NOMO-1 treated with dmso at 0.1 percent for 144 hours (cell line): ENCODE measurements around the gene IER3.
"Not testable (repeated sequence)": the region's sequence is repeated elsewhere in the genome, so short reads cannot be mapped to it uniquely, and the experiment has no call there.

Source experiments
- DNase-seq: peaks from one replicate; lab custom pipeline; 2025; ENCODE audit not compliant: unreplicated experiment; lab: John Stamatoyannopoulos, UW

Gene IER3

GRCh38 chr6:30769088-30769852 is 24.9 kb upstream of the IER3 start:
- peak; percentile 67 for DNase-seq

- no peak for DNase-seq
These were observed 24.3 kb upstream of the IER3 start for GRCh38 chr6:30768634-30769087.

- DNase-seq = no peak
These were observed 23.6 kb upstream of the IER3 start for GRCh38 chr6:30767944-30768301.

GRCh38 chr6:30767158-30767943 is 23.0 kb upstream of the IER3 start:
- DNase-seq = no peak

GRCh38 chr6:30766461-30767157 is 22.3 kb upstream of the IER3 start:
- DNase-seq = no peak

- DNase-seq = not testable (repeated sequence)
These were observed 21.1 kb upstream of the IER3 start for GRCh38 chr6:30765495-30765894.

- not testable (repeated sequence) for DNase-seq
These were observed 20.2 kb upstream of the IER3 start for GRCh38 chr6:30764490-30765043.

GRCh38 chr6:30763618-30764489 is 19.5 kb upstream of the IER3 start:
- no peak for DNase-seq

GRCh38 chr6:30763155-30763617 is 18.8 kb upstream of the IER3 start:
- DNase-seq = no peak

- no peak for DNase-seq
These were observed 17.6 kb upstream of the IER3 start for GRCh38 chr6:30761791-30762429.

GRCh38 chr6:30760549-30760948 is 16.2 kb upstream of the IER3 start:
- peak; percentile 69 for DNase-seq

GRCh38 chr6:30759575-30760239 is 15.4 kb upstream of the IER3 start:
- DNase-seq = no peak

GRCh38 chr6:30757261-30757904 is 13.0 kb upstream of the IER3 start:
- DNase-seq = no peak

- DNase-seq = not testable (repeated sequence)
These were observed 12.2 kb upstream of the IER3 start for GRCh38 chr6:30756405-30757003.

- DNase-seq = no peak
These were observed 10.3 kb upstream of the IER3 start for GRCh38 chr6:30754631-30755030.

GRCh38 chr6:30752157-30752927 is 8.0 kb upstream of the IER3 start:
- no peak for DNase-seq

GRCh38 chr6:30750379-30750668 is 6.0 kb upstream of the IER3 start:
- no peak for DNase-seq
